Common myeloid progenitor, CD34-positive (primary cell): Measurements from ENCODE around the gene FDXACB1.

Experiments
- CTCF ChIA-PET: fragments of 350-600 bp; sonication (Branson Sonifier 250); formaldehyde crosslinking; loops from one replicate; lab custom pipeline; 2021; ENCODE audit warnings: antibody characterized with exemption; lab: Charles Lee
- POLR2A ChIA-PET: fragments of 350-600 bp; sonication (Branson Sonifier 250); formaldehyde crosslinking; loops from one replicate; lab custom pipeline; 2021; ENCODE audit warnings: antibody characterized with exemption; lab: Charles Lee
- DNase-seq, 3 donors: peaks; one replicate each; pipeline versions ENCODE4 v3.0.0 to v3.0.0-alpha.2; 2013
- H3K27ac ChIP-seq, 2 experiments: 1 replicate in 1 of 2; 2 replicates in 1 of 2; pipeline ENCODE4 v1.7.0; 2013; ENCODE audit warnings: inconsistent platforms in 2 of 2, low read length in 2 of 2, mild to moderate bottlenecking in 2 of 2, low read depth in 1 of 2, moderate library complexity in 1 of 2; ENCODE audit not compliant: severe bottlenecking in 2 of 2, insufficient read depth in 1 of 2, poor library complexity in 1 of 2
- H3K27me3 ChIP-seq, 5 experiments: replicated peaks in 2 of 5; 1 replicate in 3 of 5; 2 replicates in 2 of 5; pipeline versions ENCODE4 v1.6.1 to v1.7.0; 2013; ENCODE audit warnings: low read length in 4 of 5, mild to moderate bottlenecking in 2 of 5, moderate library complexity in 2 of 5, inconsistent platforms in 1 of 5; ENCODE audit not compliant: insufficient read depth in 5 of 5, control insufficient read depth in 4 of 5
- H3K36me3 ChIP-seq, 4 experiments: 1 replicate in 2 of 4; 2 replicates in 2 of 4; pipeline versions ENCODE4 v1.6.1 to v1.7.0; 2013; ENCODE audit warnings: low read length in 3 of 4, control low read depth in 1 of 4, mild to moderate bottlenecking in 1 of 4; ENCODE audit not compliant: control insufficient read depth in 4 of 4, insufficient read depth in 4 of 4
- H3K4me1 ChIP-seq, 4 experiments: 1 replicate in 3 of 4; 2 replicates in 1 of 4; pipeline versions ENCODE4 v1.6.1 to v1.7.1; 2013; ENCODE audit warnings: low read length in 3 of 4, mild to moderate bottlenecking in 3 of 4, control low read depth in 1 of 4, inconsistent platforms in 1 of 4, moderate library complexity in 1 of 4; ENCODE audit not compliant: control insufficient read depth in 4 of 4, insufficient read depth in 4 of 4; ENCODE audit errors: control extremely low read depth in 1 of 4
- H3K4me3 ChIP-seq, 7 experiments: 1 replicate in 4 of 7; 2 replicates in 3 of 7; pipeline versions ENCODE4 v1.5.1 to v1.7.0; 2013; ENCODE audit warnings: mild to moderate bottlenecking in 7 of 7, low read length in 6 of 7, moderate library complexity in 6 of 7, inconsistent platforms in 2 of 7, low read depth in 2 of 7, control low read depth in 1 of 7; ENCODE audit not compliant: insufficient read depth in 4 of 7, control insufficient read depth in 1 of 7; ENCODE audit errors: extremely low read depth in 1 of 7
- H3K9me3 ChIP-seq, 5 experiments: 1 replicate in 4 of 5; 2 replicates in 1 of 5; pipeline versions ENCODE4 v1.6.1 to v1.7.1; 2013; ENCODE audit warnings: low read length in 4 of 5, mild to moderate bottlenecking in 2 of 5, inconsistent platforms in 1 of 5, low read depth in 1 of 5, moderate library complexity in 1 of 5; ENCODE audit not compliant: control insufficient read depth in 4 of 5, insufficient read depth in 2 of 5; ENCODE audit errors: control extremely low read depth in 1 of 5
- WGBS: methylation state at CpG from one replicate; pipeline ENCODE4 v1.1.5; 2013; ENCODE audit not compliant: insufficient coverage; 5-methylcytosine and 5-hydroxymethylcytosine counted together

The FDXACB1 gene

DNA sequence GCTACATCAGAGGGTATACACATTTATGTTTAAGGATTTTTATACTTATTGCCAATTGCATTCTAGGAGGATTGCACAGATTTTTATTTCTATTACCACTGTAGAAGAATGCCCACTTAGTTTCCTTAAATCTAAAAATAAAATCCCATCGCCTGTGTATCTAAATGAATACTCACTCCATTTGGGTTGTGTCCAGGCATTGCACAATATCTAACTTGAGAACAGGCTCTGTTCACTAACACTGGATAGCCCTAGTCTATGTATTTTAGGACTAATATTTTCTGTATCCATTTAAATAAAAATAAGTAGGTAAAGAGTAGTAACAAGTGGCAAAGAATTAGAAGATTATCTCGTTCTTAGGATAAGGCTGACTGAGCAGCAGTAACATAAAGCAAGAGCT lies 43.8 kb upstream of the FDXACB1 start:
- no peak overlapping the region for H3K27ac ChIP-seq
- no peak overlapping the region for H3K4me3 ChIP-seq
- no peaks in the 10 kb centered on the region for H3K9me3 ChIP-seq
- H3K27me3 ChIP-seq, result no peaks in the 10 kb centered on the region
- ChIA-PET POLR2A (no interaction called here), CTCF (interaction anchor here (1.8 kb wide), 1 partner anchor 8 kb away, joined by 6 read pairs; no protein-coding TSS in a partner anchor)
- peaks cover 0 to 22% (median 9%) of the 10 kb centered on the region in 4 experiments for H3K4me1 ChIP-seq
- no peaks in the 10 kb centered on the region for H3K36me3 ChIP-seq
- WGBS, result 0% methylated on average over 1 of the region's 2 CpGs
- DNase-seq, result no peak

DNA sequence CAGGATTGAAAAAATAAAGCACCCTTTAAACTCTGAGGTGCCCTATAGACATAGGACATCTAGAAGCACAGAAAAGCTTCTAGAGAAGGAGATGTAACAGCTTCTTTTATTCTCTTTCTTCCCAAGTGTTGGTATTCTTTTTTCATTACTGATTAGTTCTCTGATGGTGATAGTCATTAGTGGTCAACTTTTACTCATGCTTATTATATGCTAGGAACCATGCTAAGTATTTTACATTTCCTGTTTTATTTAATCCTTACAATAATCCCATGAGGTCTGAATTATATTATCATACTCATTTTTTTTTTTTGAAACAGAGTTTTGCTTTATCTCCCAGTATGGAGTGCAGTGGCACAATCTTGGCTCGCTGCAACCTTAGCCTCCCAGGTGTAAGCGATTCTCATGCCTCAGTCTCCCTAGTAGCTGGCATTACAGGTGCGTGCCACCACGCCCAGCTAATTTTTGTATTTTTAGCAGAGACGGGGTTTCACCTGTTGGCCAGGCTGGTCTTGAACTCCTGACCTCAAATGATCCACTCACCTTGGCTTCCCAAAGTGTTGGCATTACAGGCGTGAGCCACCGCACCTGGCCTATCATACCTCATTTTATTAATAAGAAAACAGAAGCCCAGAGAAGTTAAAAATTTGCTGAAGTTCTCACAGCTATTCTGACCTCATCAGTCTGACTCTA lies 42.7 kb upstream of the FDXACB1 start:
- H3K36me3 ChIP-seq, result no peaks in the 10 kb centered on the region
- no peak overlapping the region for H3K4me3 ChIP-seq
- ChIA-PET CTCF (interaction anchor here (1.0 to 1.2 kb wide), 2 partner anchors 9 to 12 kb away, joined by 4 to 6 read pairs; no protein-coding TSS in a partner anchor), POLR2A (no interaction called here)
- H3K9me3 ChIP-seq, result no peaks in the 10 kb centered on the region
- peaks cover 0 to 16% (median 4%) of the 10 kb centered on the region in 4 experiments for H3K4me1 ChIP-seq
- DNase-seq, result no peak
- 98% methylated on average over 7 of the region's 7 CpGs for WGBS
- no peaks in the 10 kb centered on the region for H3K27me3 ChIP-seq
- H3K27ac ChIP-seq, result no peak overlapping the region

DNA sequence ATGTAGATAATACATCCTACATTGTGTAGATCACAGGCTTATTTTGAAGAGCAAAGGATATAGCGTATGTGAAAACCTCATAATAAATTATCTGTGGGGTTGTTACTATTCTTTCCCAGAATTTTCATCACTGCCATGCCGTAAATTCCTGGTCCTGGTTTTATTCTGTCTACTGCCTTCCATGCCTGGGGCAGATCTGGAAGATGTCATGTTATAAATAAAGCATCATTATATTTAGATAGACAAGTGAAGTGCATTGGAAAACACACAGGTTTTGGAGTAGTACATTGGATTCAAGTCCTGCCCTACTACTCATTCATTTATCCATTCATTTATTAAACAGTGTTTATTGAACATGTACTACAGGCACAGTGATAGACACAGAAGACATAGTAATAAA lies 41.9 kb upstream of the FDXACB1 start:
- DNase-seq, result no peak
- ChIA-PET CTCF (interaction anchor here (1.0 to 1.2 kb wide), 2 partner anchors 10 to 13 kb away, joined by 4 to 6 read pairs; no protein-coding TSS in a partner anchor), POLR2A (no interaction called here)
- Histone ChIP-seq H3K4me1 (peaks cover 0 to 8% (median under 1%) of the 10 kb centered on the region in 4 experiments), H3K9me3 (no peaks in the 10 kb centered on the region), H3K27ac (no peak overlapping the region), H3K27me3 (peaks cover 0 to 4% (median 0%) of the 10 kb centered on the region in 5 experiments), H3K4me3 (no peak overlapping the region), H3K36me3 (no peaks in the 10 kb centered on the region)
- no CpG with 5 or more reads among the region's 2 CpGs for WGBS

- 87% methylated on average over 18 of the region's 19 CpGs for WGBS
- Histone ChIP-seq H3K36me3 (no peaks in the 10 kb centered on the region), H3K27ac (no peak within 1 kb of the TSS), H3K9me3 (no peaks in the 10 kb centered on the region), H3K4me3 (no peak within 1 kb of the TSS), H3K4me1 (peaks cover 0 to 8% (median 0%) of the 10 kb centered on the region in 4 experiments), H3K27me3 (peaks cover 3 to 21% (median 9%) of the 10 kb centered on the region in 5 experiments)
- POLR2A ChIA-PET, result no interaction called here
- CTCF ChIA-PET, result interaction anchor here (1.4 to 1.5 kb wide), 2 partner anchors 10 to 20 kb away, joined by 3 to 4 read pairs; no protein-coding TSS in a partner anchor
- DNase-seq, result no peak
These were observed 39.7 kb upstream of the FDXACB1 start, which contains the start of gene C11orf52 for GRCh38 chr11:111918390-111919256. C11orf52 (plus strand) TSS chr11:111918913; CDS start chr11:111918973, 60 bp downstream.

GRCh38 chr11:111917788-111918187 lies 38.8 kb upstream of the FDXACB1 start:
- no peak for DNase-seq
- Histone ChIP-seq H3K27me3 (peaks cover 7 to 29% (median 10%) of the 10 kb centered on the region in 5 experiments), H3K9me3 (no peaks in the 10 kb centered on the region), H3K27ac (no peak overlapping the region), H3K4me1 (peaks cover 0 to 3% (median 0%) of the 10 kb centered on the region in 4 experiments), H3K4me3 (no peak overlapping the region), H3K36me3 (no peaks in the 10 kb centered on the region)
- CTCF ChIA-PET, result interaction anchor here (1.5 kb wide), 1 partner anchor 11 kb away, joined by 4 read pairs; no protein-coding TSS in a partner anchor
- WGBS, result 97% methylated on average over 3 of the region's 3 CpGs
- POLR2A ChIA-PET, result no interaction called here

GRCh38 chr11:111917312-111917711 lies 38.3 kb upstream of the FDXACB1 start:
- ChIA-PET POLR2A (no interaction called here), CTCF (no interaction called here)
- H3K27ac ChIP-seq, result no peak overlapping the region
- no CpG with 5 or more reads among the region's 2 CpGs for WGBS
- H3K4me1 ChIP-seq, result no peaks in the 10 kb centered on the region
- peaks cover 7 to 33% (median 11%) of the 10 kb centered on the region in 5 experiments for H3K27me3 ChIP-seq
- H3K9me3 ChIP-seq, result no peaks in the 10 kb centered on the region
- no peak for DNase-seq
- H3K4me3 ChIP-seq, result no peak overlapping the region
- H3K36me3 ChIP-seq, result no peaks in the 10 kb centered on the region
